ENCODE measurements around the gene PSMC4.
A peak's percentile ranks its signal among the peaks of the same experiment; 100 is the strongest.

Gene PSMC4

DNA sequence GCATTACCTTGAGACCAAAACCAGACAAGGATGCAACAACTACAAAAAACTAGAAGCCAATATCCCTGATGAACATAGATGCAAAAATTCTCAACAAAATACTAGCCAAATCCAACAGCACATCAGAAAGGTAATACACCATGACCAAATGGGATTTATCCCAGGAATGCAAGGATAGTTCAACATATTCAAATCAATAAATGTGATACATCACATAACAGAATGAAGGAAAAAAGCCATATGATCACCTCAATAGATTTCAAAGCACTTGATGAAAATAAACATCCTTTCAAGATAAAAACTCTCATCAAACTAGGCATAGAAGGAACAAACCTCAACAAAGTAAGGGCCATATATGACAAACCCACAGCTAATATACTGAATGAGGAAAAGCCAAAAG lies 15.7 kb downstream of the PSMC4 start:
- intact Hi-C loops (cut with micrococcal nuclease), result no loop called here
- Mint-ChIP-seq H3K36me3 (ENCODE audit: low read depth) (peaks cover 25% of the 10 kb centered on the region), H3K4me1 (ENCODE audit: low read depth) (peaks cover 7% of the 10 kb centered on the region), H3K27ac (no peak overlapping the region), H3K9me3 (peaks cover 46% of the 10 kb centered on the region), H3K27me3 (no peaks in the 10 kb centered on the region), H3K4me3 (no peak overlapping the region)

DNA sequence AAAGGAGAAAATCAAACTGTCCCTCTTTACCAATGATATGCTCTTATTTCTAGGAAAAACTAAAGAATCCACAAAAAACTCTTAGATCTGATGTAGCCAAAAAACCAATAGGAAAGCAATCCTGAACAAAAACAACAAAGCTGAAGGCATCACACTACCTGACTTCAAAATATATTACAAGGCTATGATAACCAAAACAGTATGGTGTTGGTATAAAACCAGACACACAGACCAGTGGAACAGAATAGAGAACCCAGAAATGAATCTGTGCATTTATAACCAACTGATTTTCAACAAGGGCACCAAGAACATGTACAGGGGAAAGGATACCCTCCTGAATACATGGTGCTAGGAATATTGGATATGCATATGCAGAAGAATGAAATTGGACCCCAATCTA lies 16.2 kb downstream of the PSMC4 start:
- no peak overlapping the region for H3K4me3 Mint-ChIP-seq
- H3K4me1 Mint-ChIP-seq (ENCODE audit: low read depth), result peaks cover 7% of the 10 kb centered on the region
- H3K9me3 Mint-ChIP-seq, result peaks cover 46% of the 10 kb centered on the region
- no peaks in the 10 kb centered on the region for H3K27me3 Mint-ChIP-seq
- peaks cover 20% of the 10 kb centered on the region for H3K36me3 Mint-ChIP-seq (ENCODE audit: low read depth)
- H3K27ac Mint-ChIP-seq, result no peak overlapping the region
- intact Hi-C loops (cut with micrococcal nuclease), result no loop called here

DNA sequence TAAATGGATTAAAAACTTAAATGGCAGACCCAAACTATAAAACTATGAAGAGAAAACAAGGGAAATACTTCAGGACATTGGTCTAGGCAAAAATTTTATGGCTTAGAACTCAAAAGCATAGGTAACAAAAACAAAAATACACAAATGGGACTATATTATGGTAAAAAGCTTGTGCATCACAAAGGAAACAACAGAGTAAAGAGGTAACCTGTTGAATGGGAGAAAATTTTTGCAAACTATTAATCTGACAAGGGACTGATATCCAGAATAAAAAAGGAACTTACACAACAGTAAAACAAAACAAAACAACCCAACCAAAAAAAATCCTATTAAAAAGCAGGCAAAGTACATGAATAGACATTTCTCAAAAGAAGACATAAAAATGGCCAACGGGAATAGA lies 16.6 kb downstream of the PSMC4 start:
- Mint-ChIP-seq H3K36me3 (ENCODE audit: low read depth) (peaks cover 16% of the 10 kb centered on the region), H3K4me1 (ENCODE audit: low read depth) (peaks cover 7% of the 10 kb centered on the region), H3K4me3 (no peak overlapping the region), H3K9me3 (peaks cover 46% of the 10 kb centered on the region), H3K27me3 (no peaks in the 10 kb centered on the region), H3K27ac (no peak overlapping the region)
- intact Hi-C loops (cut with micrococcal nuclease), result no loop called here

DNA sequence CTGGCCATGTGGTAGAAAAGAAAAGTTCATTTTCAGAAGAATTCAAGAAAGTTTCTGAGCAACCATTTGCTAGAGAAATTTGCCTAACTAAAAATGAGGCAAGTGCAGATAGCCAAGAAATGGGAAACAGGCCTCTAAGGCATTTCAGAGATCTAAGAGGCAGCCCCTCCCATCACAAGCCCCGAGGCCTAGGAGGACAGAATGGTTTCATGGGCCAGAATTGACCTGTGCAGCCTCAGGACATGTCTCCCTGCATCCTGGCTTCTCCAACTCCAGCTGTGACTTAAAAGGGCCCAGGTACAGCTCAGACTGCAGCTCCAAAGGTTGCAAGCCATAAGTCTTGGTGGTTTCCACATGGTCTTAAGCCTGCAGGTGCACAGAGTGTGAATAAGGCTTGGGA lies 22.6 kb downstream of the PSMC4 start:
- intact Hi-C loops (cut with micrococcal nuclease), result no loop called here
- Mint-ChIP-seq H3K36me3 (ENCODE audit: low read depth) (peaks cover 12% of the 10 kb centered on the region), H3K27me3 (no peaks in the 10 kb centered on the region), H3K27ac (no peak overlapping the region), H3K4me3 (no peak overlapping the region), H3K4me1 (ENCODE audit: low read depth) (peaks cover 15% of the 10 kb centered on the region), H3K9me3 (no peaks in the 10 kb centered on the region)

DNA sequence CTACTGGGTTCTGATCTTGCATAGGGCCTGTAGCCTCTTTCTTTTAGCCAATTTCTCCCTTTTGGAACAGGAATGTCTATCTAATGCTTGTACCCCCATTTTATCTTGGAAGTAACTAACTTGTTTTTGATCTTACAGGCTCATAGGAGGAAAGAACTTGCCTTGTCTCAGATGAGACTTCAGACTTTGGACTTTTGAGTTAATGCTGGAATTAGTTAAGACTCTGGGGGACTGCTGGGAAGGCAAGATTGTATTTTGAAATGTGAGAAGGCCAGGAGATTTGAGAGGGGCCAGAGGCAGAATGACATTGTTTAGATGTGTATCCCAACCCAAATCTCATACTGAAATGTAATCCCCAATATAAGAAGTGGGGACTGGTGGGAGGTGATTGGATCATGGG lies 23.4 kb downstream of the PSMC4 start:
- intact Hi-C loops (cut with micrococcal nuclease), result no loop called here
- Mint-ChIP-seq H3K4me1 (ENCODE audit: low read depth) (peaks cover 15% of the 10 kb centered on the region), H3K27ac (no peak overlapping the region), H3K27me3 (no peaks in the 10 kb centered on the region), H3K9me3 (no peaks in the 10 kb centered on the region), H3K4me3 (no peak overlapping the region), H3K36me3 (ENCODE audit: low read depth) (peaks cover 12% of the 10 kb centered on the region)

DNA sequence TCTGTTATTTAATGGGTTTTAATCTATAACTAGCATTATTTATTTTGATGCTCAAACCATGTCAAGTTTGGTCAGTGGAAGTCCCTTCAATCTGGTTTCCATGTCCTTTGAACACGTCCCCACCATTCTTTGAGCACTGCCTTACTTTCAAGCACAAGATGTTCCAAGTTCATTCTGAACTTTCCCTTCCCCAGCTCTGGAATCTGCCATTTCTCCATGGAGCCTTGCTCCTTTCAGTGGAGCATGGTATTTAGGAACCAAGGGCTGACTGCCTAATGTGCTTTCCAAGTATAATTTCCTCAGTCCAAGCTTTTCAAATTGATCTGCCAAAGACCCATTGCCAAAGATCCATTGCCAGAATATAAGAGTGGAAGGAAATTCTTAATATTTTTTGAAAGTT lies 24.8 kb downstream of the PSMC4 start:
- H3K27me3 Mint-ChIP-seq, result no peaks in the 10 kb centered on the region
- H3K9me3 Mint-ChIP-seq, result no peaks in the 10 kb centered on the region
- H3K4me1 Mint-ChIP-seq (ENCODE audit: low read depth), result peaks cover 15% of the 10 kb centered on the region
- H3K36me3 Mint-ChIP-seq (ENCODE audit: low read depth), result peaks cover 12% of the 10 kb centered on the region
- intact Hi-C loops (cut with micrococcal nuclease), result no loop called here
- peak overlapping the region; percentile 18 for H3K4me3 Mint-ChIP-seq
- H3K27ac Mint-ChIP-seq, result no peak overlapping the region

DNA sequence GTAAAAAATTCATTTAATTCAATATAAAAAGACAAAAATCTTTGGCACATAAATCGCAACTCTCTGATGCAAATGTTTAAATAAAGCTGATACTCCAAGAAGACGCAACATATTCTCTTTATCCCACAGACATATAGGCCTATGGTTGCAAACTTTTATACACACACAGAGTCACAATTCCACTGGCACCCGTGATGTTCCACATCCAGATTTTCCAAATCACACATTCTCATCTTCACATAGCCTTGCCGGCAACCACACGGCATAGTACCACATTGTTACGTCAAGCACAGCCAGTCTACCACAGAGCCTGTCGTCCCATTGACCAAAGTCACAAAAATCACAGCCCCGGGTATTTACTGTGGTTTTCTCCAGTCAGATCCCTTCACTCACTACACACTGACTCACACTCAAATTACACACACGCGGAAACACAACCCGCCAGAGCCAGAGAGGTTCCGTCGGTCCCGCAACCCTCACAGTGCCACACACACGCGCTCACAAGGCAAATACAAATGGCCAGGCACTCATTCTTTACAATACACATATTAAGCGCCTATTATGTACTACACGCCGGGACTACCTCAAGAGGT lies 25.3 kb downstream of the PSMC4 start:
- Mint-ChIP-seq H3K27ac (peak overlapping the region; percentile 93), H3K36me3 (ENCODE audit: low read depth) (peaks cover 12% of the 10 kb centered on the region), H3K4me3 (peak overlapping the region; percentile 97), H3K4me1 (ENCODE audit: low read depth) (peaks cover 15% of the 10 kb centered on the region), H3K9me3 (no peaks in the 10 kb centered on the region), H3K27me3 (no peaks in the 10 kb centered on the region)
- intact Hi-C loops (cut with micrococcal nuclease), result no loop called here

DNA sequence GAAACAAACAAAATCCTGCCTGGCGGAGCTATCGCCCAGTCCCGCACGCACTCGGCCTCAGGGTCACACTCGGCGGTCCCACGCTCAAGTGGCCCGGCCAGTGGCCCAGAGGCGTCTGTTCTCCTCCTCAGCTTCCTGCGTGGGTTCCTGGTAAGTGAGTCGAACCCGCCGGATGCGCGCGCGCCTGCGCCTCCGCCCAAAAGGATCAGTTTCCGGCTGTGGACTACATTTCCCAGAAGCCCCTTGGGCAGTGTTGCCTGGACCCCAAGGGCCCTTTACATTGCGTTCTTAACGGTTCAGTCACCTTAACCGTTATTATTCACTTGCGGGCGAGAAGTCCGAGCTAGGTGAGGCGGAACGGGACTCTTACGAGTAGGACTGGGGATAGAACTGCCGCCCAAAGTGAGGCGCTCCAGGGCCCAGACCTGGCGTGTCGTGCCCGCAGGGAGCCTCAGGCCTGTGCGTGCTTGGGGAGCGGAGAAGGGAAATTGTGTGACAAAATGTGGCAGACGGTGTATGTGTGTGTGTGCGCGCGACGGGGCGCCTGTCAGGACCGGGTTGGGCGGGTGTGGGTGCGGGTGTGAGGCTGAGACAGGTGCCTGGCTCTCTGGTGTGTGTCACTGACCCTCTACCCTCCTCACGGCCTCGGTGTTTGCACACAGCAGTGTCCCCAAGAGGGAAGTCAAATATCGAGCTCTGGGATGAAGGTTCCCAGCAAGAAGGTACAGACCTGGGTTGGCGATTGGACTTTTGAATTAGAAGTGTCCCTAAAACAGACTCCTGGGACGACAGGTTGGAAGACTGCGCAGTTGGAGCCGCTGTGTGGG lies 26.1 kb downstream of the PSMC4 start, which contains the start of gene ZNF546:
Gene ZNF546 (plus strand): TSS at position 250 of the 827 bp plus-strand sequence. CDS start 1,267 bp downstream, outside the sequence.
- Mint-ChIP-seq H3K27me3 (no peaks in the 10 kb centered on the region), H3K4me1 (ENCODE audit: low read depth) (peaks cover 15% of the 10 kb centered on the region), H3K36me3 (ENCODE audit: low read depth) (peaks cover 12% of the 10 kb centered on the region), H3K9me3 (no peaks in the 10 kb centered on the region), H3K4me3 (peak within 1 kb of the TSS; percentile 97), H3K27ac (peak within 1 kb of the TSS; percentile 93)
- intact Hi-C loops (cut with micrococcal nuclease), result loop anchor here (1.0 kb wide), 1 partner anchor 26 kb away; the partner anchor contains the start of gene PSMC4

DNA sequence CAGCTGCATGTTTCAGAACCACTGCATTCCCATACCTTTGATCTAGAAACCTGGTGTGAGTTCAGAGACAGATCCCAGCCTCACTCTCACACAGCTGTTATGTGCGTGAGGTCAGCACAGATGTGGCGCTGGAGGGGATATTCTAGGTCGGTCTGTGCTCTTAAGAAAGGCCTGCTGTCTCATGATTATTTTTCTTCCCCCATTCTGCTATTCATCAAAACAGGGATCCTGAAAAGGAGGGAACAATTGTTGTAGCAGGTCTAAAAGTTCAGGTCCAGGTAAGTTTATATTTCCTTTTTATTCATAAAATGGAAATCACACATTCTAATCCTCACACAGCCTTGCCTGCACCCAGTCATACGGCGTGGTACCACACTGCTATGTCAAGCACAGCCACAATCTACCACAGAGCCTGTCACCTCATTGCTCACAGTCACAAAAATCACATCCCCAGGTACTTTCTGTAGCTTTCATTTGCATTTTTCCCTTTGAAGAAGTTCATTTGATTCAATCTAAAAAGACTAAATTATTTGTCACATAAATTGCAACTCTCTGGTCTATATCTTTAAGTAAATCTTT lies 26.8 kb downstream of the PSMC4 start:
- H3K4me1 Mint-ChIP-seq (ENCODE audit: low read depth), result peaks cover 15% of the 10 kb centered on the region
- peak overlapping the region; percentile 93 for H3K27ac Mint-ChIP-seq
- H3K9me3 Mint-ChIP-seq, result no peaks in the 10 kb centered on the region
- peaks cover 12% of the 10 kb centered on the region for H3K36me3 Mint-ChIP-seq (ENCODE audit: low read depth)
- H3K27me3 Mint-ChIP-seq, result no peaks in the 10 kb centered on the region
- intact Hi-C loops (cut with micrococcal nuclease), result loop anchor here (1.0 kb wide), 1 partner anchor 26 kb away; the partner anchor contains the start of gene PSMC4
- peak overlapping the region; percentile 97 for H3K4me3 Mint-ChIP-seq

DNA sequence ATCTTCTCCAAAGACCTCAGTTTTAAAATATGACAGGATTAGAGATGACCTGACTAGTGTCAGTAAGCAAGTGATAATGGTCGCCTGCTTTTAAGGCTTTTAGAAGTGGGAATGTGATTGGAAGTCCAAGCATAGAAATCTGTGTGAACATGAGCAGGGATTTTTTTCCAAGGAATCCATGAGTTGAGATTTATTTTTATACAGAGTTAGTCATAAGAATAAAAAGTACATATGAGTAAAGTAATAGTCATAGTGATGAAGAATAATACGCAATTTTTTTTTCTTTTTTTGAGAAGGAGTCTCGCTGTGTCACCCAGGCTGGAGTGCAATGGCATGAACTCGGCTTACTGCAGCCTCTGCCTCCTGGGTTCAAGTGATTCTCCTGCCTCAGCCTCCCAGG lies 27.5 kb downstream of the PSMC4 start:
- Mint-ChIP-seq H3K9me3 (no peaks in the 10 kb centered on the region), H3K4me3 (no peak overlapping the region), H3K27ac (no peak overlapping the region), H3K4me1 (ENCODE audit: low read depth) (peaks cover 15% of the 10 kb centered on the region), H3K27me3 (no peaks in the 10 kb centered on the region), H3K36me3 (ENCODE audit: low read depth) (peaks cover 12% of the 10 kb centered on the region)
- intact Hi-C loops (cut with micrococcal nuclease), result no loop called here

DNA sequence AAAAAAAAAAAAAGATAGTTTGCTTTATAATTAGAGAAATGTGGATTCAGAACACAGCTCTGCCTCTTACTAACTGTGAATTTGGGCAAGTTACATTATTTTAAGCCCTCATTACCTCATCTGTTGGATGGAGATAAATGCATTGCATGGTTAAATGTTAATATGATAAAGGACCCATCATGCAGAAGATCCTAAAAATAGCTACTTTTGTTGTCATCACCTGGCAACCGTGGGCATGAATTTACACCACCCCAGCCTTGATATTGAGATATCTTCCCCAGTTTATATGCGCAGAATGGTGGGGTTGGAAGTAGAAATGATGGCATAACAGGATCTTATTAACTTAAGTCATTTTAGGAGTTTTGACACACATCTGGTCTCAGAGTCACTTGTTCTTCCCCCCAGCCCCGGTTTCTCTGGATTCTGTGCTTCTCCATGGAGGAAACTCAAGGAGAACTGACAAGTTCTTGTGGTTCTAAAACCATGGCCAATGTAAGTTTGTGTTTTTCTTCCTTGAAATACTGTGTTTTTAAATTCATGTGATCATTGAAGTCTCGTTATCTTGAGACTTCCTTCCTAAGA lies 34.8 kb downstream of the PSMC4 start:
- Mint-ChIP-seq H3K4me1 (ENCODE audit: low read depth) (no peaks in the 10 kb centered on the region), H3K27ac (no peak overlapping the region), H3K27me3 (no peaks in the 10 kb centered on the region), H3K4me3 (no peak overlapping the region), H3K36me3 (ENCODE audit: low read depth) (peaks cover 50% of the 10 kb centered on the region), H3K9me3 (peaks cover 22% of the 10 kb centered on the region)
- intact Hi-C loops (cut with micrococcal nuclease), result no loop called here

DNA sequence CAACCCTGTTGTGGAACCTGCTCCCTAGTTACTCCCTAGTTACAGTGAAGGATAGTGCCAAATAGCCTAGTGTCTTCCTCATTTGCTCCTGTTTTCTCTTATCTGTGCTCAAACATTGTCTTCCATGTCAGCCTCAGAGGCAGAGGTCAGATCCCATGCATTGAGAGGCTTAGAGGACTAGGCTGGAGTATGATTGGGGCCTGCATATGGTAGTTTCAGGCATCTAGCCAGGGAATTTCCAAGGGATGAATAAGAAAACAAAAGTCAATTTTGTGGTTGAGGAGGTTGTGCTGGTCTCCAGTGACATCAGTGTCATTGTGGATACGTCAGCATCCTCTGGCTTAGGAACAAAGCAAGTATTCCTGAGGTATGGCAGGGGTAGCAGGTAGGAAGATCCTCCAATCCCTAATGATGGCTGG lies 35.3 kb downstream of the PSMC4 start:
- no peaks in the 10 kb centered on the region for H3K4me1 Mint-ChIP-seq (ENCODE audit: low read depth)
- H3K27me3 Mint-ChIP-seq, result no peaks in the 10 kb centered on the region

DNA sequence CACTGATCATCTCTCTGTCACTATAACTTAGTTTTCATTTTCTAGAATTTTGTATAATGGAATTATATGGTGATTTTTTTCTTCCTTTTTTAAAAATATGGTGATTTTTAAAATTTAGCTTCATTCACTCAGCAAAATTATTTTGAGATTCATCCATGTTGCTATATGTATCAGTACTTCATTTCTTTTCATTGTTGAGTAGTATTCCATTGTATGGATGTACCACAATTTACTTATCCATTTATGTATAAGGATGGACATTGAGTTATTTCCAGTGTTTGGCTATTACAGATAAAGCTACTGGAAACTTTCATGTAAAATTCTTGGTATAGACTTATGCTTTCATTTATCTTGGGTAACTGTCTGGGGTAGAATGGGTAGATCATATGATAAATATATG lies 38.7 kb downstream of the PSMC4 start:
- intact Hi-C loops (cut with micrococcal nuclease), result no loop called here
- peaks cover 59% of the 10 kb centered on the region for H3K9me3 Mint-ChIP-seq
- no peak overlapping the region for H3K4me3 Mint-ChIP-seq
- H3K27me3 Mint-ChIP-seq, result no peaks in the 10 kb centered on the region
- peaks cover 89% of the 10 kb centered on the region for H3K36me3 Mint-ChIP-seq (ENCODE audit: low read depth)
- no peak overlapping the region for H3K27ac Mint-ChIP-seq
- no peaks in the 10 kb centered on the region for H3K4me1 Mint-ChIP-seq (ENCODE audit: low read depth)

More for the DNA sequence above, 35.3 kb downstream of the PSMC4 start:
- peaks cover 55% of the 10 kb centered on the region for H3K36me3 Mint-ChIP-seq (ENCODE audit: low read depth)
- intact Hi-C loops (cut with micrococcal nuclease), result no loop called here
- peaks cover 25% of the 10 kb centered on the region for H3K9me3 Mint-ChIP-seq
- H3K4me3 Mint-ChIP-seq, result no peak overlapping the region
- no peak overlapping the region for H3K27ac Mint-ChIP-seq

DNA sequence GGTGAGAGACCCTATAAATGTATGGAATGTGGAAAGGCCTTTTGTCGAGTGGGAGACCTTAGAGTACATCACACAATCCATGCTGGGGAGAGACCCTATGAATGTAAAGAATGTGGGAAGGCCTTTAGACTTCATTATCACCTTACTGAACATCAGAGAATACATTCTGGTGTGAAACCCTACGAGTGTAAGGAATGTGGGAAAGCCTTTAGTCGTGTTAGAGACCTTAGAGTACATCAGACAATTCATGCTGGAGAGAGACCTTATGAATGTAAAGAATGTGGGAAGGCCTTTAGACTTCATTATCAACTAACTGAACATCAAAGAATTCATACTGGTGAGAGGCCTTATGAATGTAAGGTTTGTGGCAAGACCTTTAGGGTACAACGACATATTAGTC lies 43.0 kb downstream of the PSMC4 start:
- peaks cover 58% of the 10 kb centered on the region for H3K36me3 Mint-ChIP-seq (ENCODE audit: low read depth)
- no peak overlapping the region for H3K4me3 Mint-ChIP-seq
- H3K4me1 Mint-ChIP-seq (ENCODE audit: low read depth), result no peaks in the 10 kb centered on the region
- H3K9me3 Mint-ChIP-seq, result peaks cover 76% of the 10 kb centered on the region
- H3K27ac Mint-ChIP-seq, result no peak overlapping the region
- no peaks in the 10 kb centered on the region for H3K27me3 Mint-ChIP-seq
- intact Hi-C loops (cut with micrococcal nuclease), result no loop called here

Data from dendritic cell treated with granulocyte-macrophage colony-stimulating factor and Interleukin-4, amounts not matched to agents 40 ng/mL and 50 ng/mL, for 4 days (primary cell).